H1 (cell line): ENCODE data around the gene RCAN2. TPM values are rescaled to one million over a fixed set of nuclear protein-coding genes. Genes with fewer than 3 reads are reported as not detected.

Experiments used
- BACH1 ChIP-seq: IDR thresholded peaks from 2 replicates; pipeline ENCODE4 v1.6.1; 2012; ENCODE audit warnings: low read length, improper control_type of control experiment
- POLR2AphosphoS5 ChIP-seq: IDR thresholded peaks from 2 replicates; pipeline ENCODE4 v1.6.1; 2011; ENCODE audit warnings: low read depth, low read length
- RFX5 ChIP-seq: IDR thresholded peaks from 2 replicates; pipeline ENCODE4 v1.6.1; 2011; ENCODE audit warnings: low read depth, low read length, improper control_type of control experiment, borderline replicate concordance
- YY1 ChIP-seq: IDR thresholded peaks from 2 replicates; pipeline ENCODE4 v1.6.1; 2011; ENCODE audit warnings: low read depth, mild to moderate bottlenecking, low read length
- polyA plus RNA-seq, 7 experiments: library from polyadenylated mRNA; depleted of rRNA in 3 of 7; stranded (reverse) in 5 of 7; unstranded in 2 of 7; fragments of >200 nt in 5 of 7; fragments of 200-250 nt in 2 of 7; gene quantifications; 1 replicate in 5 of 7; 2 replicates in 1 of 7; 4 replicates in 1 of 7; pipeline versions ENCODE4 v1.2.1 to v1.2.3, GENCODE V29; 2011 to 2013; ENCODE audit warnings: missing spikeins in 2 of 7, mixed read lengths in 2 of 7
- total RNA-seq: library from RNA; stranded (reverse); fragmentation: NEBNext Ultra II Directional; extraction: Animal tissue kit (Norgen Biotek cat#: 25700); gene quantifications from 2 replicates; pipeline ENCODE4 v1.2.1, GENCODE V29; 2021

The RCAN2 gene
- total and polyA plus RNA-seq, 2 of the 8 experiments (the other 6 are each of a cell fraction or from before 2014, with no cell fraction given): 5.0 to 8.5 TPM

DNA sequence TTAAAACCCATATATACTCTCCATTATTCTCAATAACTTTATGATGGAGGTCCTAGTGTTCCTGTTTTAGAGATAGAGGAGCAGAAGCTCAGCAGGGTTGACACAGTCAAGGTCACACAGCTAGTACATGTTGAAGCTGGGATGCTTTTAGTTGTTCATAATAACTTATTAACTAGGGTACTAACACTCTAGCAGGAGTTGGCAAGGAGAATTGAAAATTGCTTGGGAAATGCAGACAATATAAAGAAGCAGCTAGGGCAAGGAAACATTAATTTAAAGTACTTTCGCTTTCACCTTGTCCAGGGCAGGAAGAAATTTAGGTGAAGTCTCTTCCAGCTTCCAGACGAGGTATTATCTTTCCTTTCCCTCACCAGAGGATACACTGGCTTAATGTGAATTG, 133.7 kb downstream of the RCAN2 start (continued):
- no peak for TF ChIP-seq RFX5
- no peak for TF ChIP-seq YY1
- TF ChIP-seq BACH1: no peak
- no peak for TF ChIP-seq POLR2AphosphoS5
